IMR-90 (cell line): ENCODE measurements around the gene BFAR. TPM values are rescaled to one million over a fixed set of nuclear protein-coding genes. Genes with fewer than 3 reads are reported as not detected.

Experiments used
- ATAC-seq: fragments of 200-7000 bp; cut with Tn5 transposase; 2 replicates; pipeline ENCODE4 v1.9.1; 2020; ENCODE audit warnings: low read depth, mild to moderate bottlenecking, moderate library complexity
- BruUV-seq: library from RNA; stranded (reverse); fragments of 400-500 nt; replicated peaks from 2 replicates; lab custom pipeline; 2021; lab: Mats Ljungman, UMichigan
- CTCF ChIA-PET: fragments of 300-600 bp; formaldehyde crosslinking; extraction: SDS; loops from one replicate; lab custom pipeline; 2021; ENCODE audit warnings: antibody characterized with exemption; lab: Yijun Ruan, JAX
- POLR2A ChIA-PET: fragments of 300-600 bp; sonication (Branson Sonifier 250); formaldehyde crosslinking; loops from one replicate; lab custom pipeline; 2022; ENCODE audit warnings: antibody characterized with exemption; ENCODE audit not compliant: unreplicated experiment; lab: Charles Lee
- DNase-seq: peaks from one replicate; pipeline ENCODE4 v3.0.0; 2013
- H2AFZ ChIP-seq: replicated peaks from 2 replicates; pipeline ENCODE3; 2013; ENCODE audit warnings: low read length, mild to moderate bottlenecking; ENCODE audit not compliant: poor library complexity
- H2AK5ac ChIP-seq: 2 replicates; pipeline ENCODE4 v1.6.1; 2013; ENCODE audit warnings: low read depth, low read length, inconsistent platforms
- H2AK9ac ChIP-seq: replicated peaks from 2 replicates; pipeline ENCODE3; 2013; ENCODE audit warnings: mild to moderate bottlenecking, low read depth, low read length, moderate library complexity; ENCODE audit not compliant: poor library complexity
- H2BK120ac ChIP-seq: 2 replicates; pipeline ENCODE4 v1.6.1; 2013; ENCODE audit warnings: low read depth, low read length, inconsistent platforms
- H2BK15ac ChIP-seq: 3 replicates; pipeline ENCODE4 v1.6.1; 2013; ENCODE audit warnings: low read depth, low read length, inconsistent platforms
- H2BK20ac ChIP-seq: 2 replicates; pipeline ENCODE4 v1.6.1; 2013; ENCODE audit warnings: low read depth, mild to moderate bottlenecking, inconsistent platforms, low read length, moderate library complexity
- H2BK5ac ChIP-seq: 2 replicates; pipeline ENCODE4 v1.6.1; 2013; ENCODE audit warnings: mild to moderate bottlenecking, low read depth, low read length, inconsistent platforms; ENCODE audit not compliant: poor library complexity, severe bottlenecking
- H3K14ac ChIP-seq: replicated peaks from 2 replicates; pipeline ENCODE4 v1.6.1; 2013; ENCODE audit warnings: low read depth, low read length, inconsistent platforms
- H3K18ac ChIP-seq: 2 replicates; pipeline ENCODE4 v1.6.1; 2013; ENCODE audit warnings: low read depth, low read length, control low read depth
- H3K23ac ChIP-seq: 2 replicates; pipeline ENCODE4 v1.6.1; 2013; ENCODE audit warnings: low read depth, low read length, inconsistent platforms
- H3K27ac ChIP-seq: 2 replicates; pipeline ENCODE4 v1.5.1; 2013; ENCODE audit warnings: mild to moderate bottlenecking, control low read depth, low read length; ENCODE audit not compliant: insufficient read depth
- H3K27me3 ChIP-seq: 2 replicates; pipeline ENCODE4 v1.6.1; 2013; ENCODE audit warnings: low read length; ENCODE audit not compliant: control insufficient read depth, insufficient read depth
- H3K36me3 ChIP-seq: 2 replicates; pipeline ENCODE4 v1.6.1; 2013; ENCODE audit warnings: low read length, mixed read lengths; ENCODE audit not compliant: control insufficient read depth, insufficient read depth
- H3K4ac ChIP-seq: 2 replicates; pipeline ENCODE4 v1.6.1; 2013; ENCODE audit warnings: low read depth, low read length, inconsistent platforms
- H3K4me1 ChIP-seq: 2 replicates; pipeline ENCODE4 v1.6.1; 2013; ENCODE audit warnings: low read length, mixed read lengths; ENCODE audit not compliant: control insufficient read depth, insufficient read depth
- H3K4me2 ChIP-seq: 2 replicates; pipeline ENCODE4 v1.6.1; 2013; ENCODE audit warnings: low read depth, mild to moderate bottlenecking, control low read depth, low read length, moderate library complexity
- H3K4me3 ChIP-seq: 2 replicates; pipeline ENCODE4 v1.5.1; 2013; ENCODE audit warnings: low read depth, mild to moderate bottlenecking, control low read depth, low read length, moderate library complexity; ENCODE audit not compliant: insufficient read depth
- H3K56ac ChIP-seq: 2 replicates; pipeline ENCODE4 v1.6.1; 2013; ENCODE audit warnings: low read length, inconsistent platforms; ENCODE audit not compliant: insufficient read depth; ENCODE audit errors: extremely low read depth
- H3K79me1 ChIP-seq, 2 experiments: 2 replicates each; pipeline ENCODE4 v1.6.1; 2013; ENCODE audit warnings: low read length in 2 of 2, inconsistent platforms in 1 of 2, low read depth in 1 of 2
- H3K9ac ChIP-seq: 2 replicates; pipeline ENCODE4 v1.6.1; 2013; ENCODE audit warnings: low read depth, low read length, control low read depth
- H3K9me1 ChIP-seq: 2 replicates; pipeline ENCODE4 v1.6.1; 2013; ENCODE audit warnings: low read length, inconsistent platforms; ENCODE audit not compliant: insufficient read depth
- H3K9me3 ChIP-seq: 2 replicates; pipeline ENCODE4 v1.6.1; 2013; ENCODE audit warnings: low read length; ENCODE audit not compliant: control insufficient read depth, insufficient read depth
- H4K20me1 ChIP-seq: 2 replicates; pipeline ENCODE4 v1.6.1; 2013; ENCODE audit warnings: low read length, inconsistent platforms; ENCODE audit not compliant: insufficient read depth
- H4K5ac ChIP-seq: 2 replicates; pipeline ENCODE4 v1.6.1; 2013; ENCODE audit warnings: mild to moderate bottlenecking, low read depth, low read length, control low read depth
- H4K8ac ChIP-seq, 2 experiments: 2 replicates each; pipeline ENCODE4 v1.6.1; 2013; ENCODE audit warnings: low read depth in 2 of 2, low read length in 2 of 2, control low read depth in 1 of 2, inconsistent platforms in 1 of 2
- H4K91ac ChIP-seq: 2 replicates; pipeline ENCODE4 v1.6.1; 2013; ENCODE audit warnings: low read depth, low read length, inconsistent platforms; ENCODE audit not compliant: insufficient read depth
- CEBPB ChIP-seq: IDR thresholded peaks from 2 replicates; pipeline ENCODE4 v1.6.1; 2012; ENCODE audit warnings: low read depth, low read length, improper control_type of control experiment
- CHD1 ChIP-seq: IDR thresholded peaks from 2 replicates; pipeline ENCODE4 v1.6.1; 2012; ENCODE audit warnings: low read depth, low read length, improper control_type of control experiment
- CTCF ChIP-seq: conservative IDR thresholded peaks from 2 replicates; pipeline ENCODE4 v1.5.1; 2012; ENCODE audit warnings: mild to moderate bottlenecking, low read depth, low read length, improper control_type of control experiment
- ELK1 ChIP-seq: fragments of 150-350 bp; IDR thresholded peaks from 2 replicates; pipeline ENCODE4 v1.6.1; 2016; ENCODE audit warnings: low read depth, mild to moderate bottlenecking, low read length, moderate library complexity, borderline replicate concordance
- FOS ChIP-seq: fragments of 150-350 bp; IDR thresholded peaks from 2 replicates; pipeline ENCODE4 v1.6.1; 2016; ENCODE audit warnings: low read depth, low read length
- MAFK ChIP-seq: IDR thresholded peaks from 2 replicates; pipeline ENCODE4 v1.6.1; 2012; ENCODE audit warnings: low read depth, low read length, improper control_type of control experiment
- MAZ ChIP-seq: IDR thresholded peaks from 2 replicates; pipeline ENCODE4 v1.6.1; 2012; ENCODE audit warnings: low read depth, mild to moderate bottlenecking, low read length, improper control_type of control experiment, moderate library complexity, borderline replicate concordance
- RAD21 ChIP-seq: IDR thresholded peaks from 2 replicates; pipeline ENCODE4 v1.6.1; 2012; ENCODE audit warnings: low read length, improper control_type of control experiment
- RCOR1 ChIP-seq: IDR thresholded peaks from 2 replicates; pipeline ENCODE4 v1.6.1; 2012; ENCODE audit warnings: mild to moderate bottlenecking, low read length, improper control_type of control experiment; ENCODE audit not compliant: insufficient replicate concordance
- RFX5 ChIP-seq: IDR thresholded peaks from 2 replicates; pipeline ENCODE4 v1.8.0; 2012; ENCODE audit warnings: low read depth, mild to moderate bottlenecking, low read length, moderate library complexity
- SMC3 ChIP-seq: fragments of 150-350 bp; IDR thresholded peaks from 2 replicates; pipeline ENCODE4 v1.6.1; 2016; ENCODE audit warnings: low read depth, mild to moderate bottlenecking, antibody characterized with exemption, low read length, moderate library complexity
- WGBS, 2 experiments: methylation state at CpG; one replicate each; pipeline versions ENCODE4 v1.1.5 to v1.1.7; 2013; ENCODE audit warnings: missing lambda C conversion rate in 2 of 2; ENCODE audit not compliant: insufficient read length in 1 of 2; ENCODE audit errors: extremely low coverage in 2 of 2; 5-methylcytosine and 5-hydroxymethylcytosine counted together
- dilution Hi-C: fragments of 300-500 bp; cut with HindIII; formaldehyde crosslinking; loops from one replicate; pipeline ENCODE4 v1.14.3; 2018; ENCODE audit warnings: low sequenced_read_pairs; ENCODE audit not compliant: unreplicated experiment
- in situ Hi-C: fragments of 300-500 bp; cut with MboI; formaldehyde crosslinking; loops from 3 replicates; pipeline ENCODE4 v1.14.3; 2019; ENCODE audit warnings: low sequenced_read_pairs, inconsistent platforms, mixed read lengths
- intact Hi-C: fragments of 100-400 bp; cut with micrococcal nuclease; formaldehyde crosslinking; loops from 2 replicates; pipeline ENCODE4 v1.10.0; 2022
- polyA plus RNA-seq, 3 experiments: library from polyadenylated mRNA; depleted of rRNA; stranded (reverse); fragments of >200 nt; gene quantifications; 2 replicates each; pipeline ENCODE4 v1.2.3, GENCODE V29; 2012; ENCODE audit warnings: low replicate concordance in 1 of 3
- total RNA-seq: library from RNA; depleted of rRNA; stranded (reverse); fragments of >200 nt; gene quantifications from 2 replicates; pipeline ENCODE4 v1.2.3, GENCODE V29; 2012

The BFAR gene
- total and polyA plus RNA-seq, 2 of the 4 experiments (the other 2 are of a cell fraction) = 46.6 to 56.5 TPM

GRCh38 chr16:14641206-14641605 lies 8.5 kb downstream of the BFAR start:
- Histone ChIP-seq H4K8ac (no peak overlapping the region), H3K56ac (no peak overlapping the region), H3K4me1 (no peaks in the 10 kb centered on the region), H3K9me3 (no peaks in the 10 kb centered on the region), H2AK9ac (no peak overlapping the region), H3K79me1 (peaks cover 9 to 56% of the 10 kb centered on the region in 2 experiments), H3K18ac (no peak overlapping the region), H2BK120ac (no peak overlapping the region), H3K4me3 (no peak overlapping the region), H2AK5ac (no peak overlapping the region), H3K14ac (no peak overlapping the region), H3K23ac (no peak overlapping the region), H4K91ac (no peak overlapping the region), H3K36me3 (peaks cover 33% of the 10 kb centered on the region), H3K9me1 (no peaks in the 10 kb centered on the region; the same call in 1 of the 2 replicates), H3K9ac (no peak overlapping the region), H4K5ac (no peak overlapping the region), H2BK5ac (no peak overlapping the region), H3K27ac (no peak overlapping the region), H3K4ac (no peak overlapping the region), H3K4me2 (no peak overlapping the region), H3K27me3 (no peaks in the 10 kb centered on the region), H2AFZ (no peak overlapping the region), H4K20me1 (peaks cover 60% of the 10 kb centered on the region), H2BK15ac (no peak overlapping the region), H2BK20ac (no peak overlapping the region)
- intact Hi-C loops = no loop called here
- in situ Hi-C loops = loop anchor here (25.0 kb wide), 1 partner anchor 321 kb away; no protein-coding TSS in a partner anchor
- DNase-seq (no peak), ATAC-seq (no peak)
- WGBS, 2 experiments = no CpG with 5 or more reads among the region's 8 CpGs
- BruUV-seq = no TSS peak
- CTCF ChIA-PET = interaction anchor here (0.6 kb wide), 1 partner anchor 13 kb away, joined by 6 read pairs; no protein-coding TSS in a partner anchor
- dilution Hi-C loops = no loop called here
- POLR2A ChIA-PET = no interaction called here
- TF ChIP-seq CHD1 = no peak
- TF ChIP-seq MAZ = no peak
- TF ChIP-seq MAFK = no peak
- no peak for TF ChIP-seq ELK1
- TF ChIP-seq FOS = no peak
- TF ChIP-seq RFX5 = no peak
- no peak for TF ChIP-seq CTCF
- no peak for TF ChIP-seq SMC3
- no peak for TF ChIP-seq CEBPB
- TF ChIP-seq RAD21 = no peak
- TF ChIP-seq RCOR1 = no peak
